Keratinocyte (primary cell): Measurements from ENCODE around the gene SRPK2.

Source experiments
- EZH2 ChIP-seq: IDR thresholded peaks from one replicate; pipeline ENCODE4 v1.6.1; 2012; ENCODE audit warnings: inconsistent platforms, mild to moderate bottlenecking, low read length, moderate library complexity
- TF ChIP-seq, protein P1 (sequence below), 3 experiments: IDR thresholded peaks in 1 of 3; conservative IDR thresholded peaks in 1 of 3; optimal IDR thresholded peaks in 1 of 3; 2 replicates in 2 of 3; 3 replicates in 1 of 3; pipeline versions ENCODE3 to v1.5.1; 2011; ENCODE audit warnings: low read length in 3 of 3, mild to moderate bottlenecking in 3 of 3, moderate library complexity in 2 of 3, control low read depth in 1 of 3, inconsistent platforms in 1 of 3; ENCODE audit not compliant: insufficient read depth in 2 of 3; ENCODE audit errors: extremely low read depth in 1 of 3

DNA sequence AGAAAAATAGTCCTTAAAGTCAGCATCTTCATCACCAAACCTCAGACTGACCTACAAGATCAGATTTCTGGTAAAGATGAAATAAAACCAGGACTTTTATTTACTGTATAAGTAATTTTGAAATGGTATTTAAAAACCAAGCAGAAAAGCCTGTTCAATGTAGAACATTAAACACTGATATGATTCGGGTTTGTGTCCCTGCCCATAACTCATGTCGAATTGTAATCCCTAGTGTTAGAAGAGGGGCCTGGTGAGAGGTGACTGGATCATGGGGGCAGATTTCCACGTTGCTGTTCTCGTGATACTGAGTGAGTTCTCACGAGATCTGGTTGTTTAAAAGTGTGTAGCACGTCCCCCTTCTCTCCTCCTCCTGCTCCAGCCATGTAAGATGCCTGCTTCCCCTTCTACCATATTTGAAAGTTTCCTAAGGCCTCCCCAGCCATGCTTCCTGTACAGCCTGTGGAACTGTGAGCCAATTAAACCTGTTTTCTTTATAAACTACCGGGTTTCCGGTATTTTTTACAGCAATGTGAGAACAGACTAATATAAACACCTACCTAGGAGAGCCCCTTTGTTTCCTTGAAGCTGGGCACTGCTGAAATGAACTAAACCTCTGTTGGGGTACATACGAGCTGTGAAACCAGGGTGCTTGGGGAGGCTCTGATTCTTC lies 254.6 kb downstream of the SRPK2 start:
- TF ChIP-seq, protein P1, sequence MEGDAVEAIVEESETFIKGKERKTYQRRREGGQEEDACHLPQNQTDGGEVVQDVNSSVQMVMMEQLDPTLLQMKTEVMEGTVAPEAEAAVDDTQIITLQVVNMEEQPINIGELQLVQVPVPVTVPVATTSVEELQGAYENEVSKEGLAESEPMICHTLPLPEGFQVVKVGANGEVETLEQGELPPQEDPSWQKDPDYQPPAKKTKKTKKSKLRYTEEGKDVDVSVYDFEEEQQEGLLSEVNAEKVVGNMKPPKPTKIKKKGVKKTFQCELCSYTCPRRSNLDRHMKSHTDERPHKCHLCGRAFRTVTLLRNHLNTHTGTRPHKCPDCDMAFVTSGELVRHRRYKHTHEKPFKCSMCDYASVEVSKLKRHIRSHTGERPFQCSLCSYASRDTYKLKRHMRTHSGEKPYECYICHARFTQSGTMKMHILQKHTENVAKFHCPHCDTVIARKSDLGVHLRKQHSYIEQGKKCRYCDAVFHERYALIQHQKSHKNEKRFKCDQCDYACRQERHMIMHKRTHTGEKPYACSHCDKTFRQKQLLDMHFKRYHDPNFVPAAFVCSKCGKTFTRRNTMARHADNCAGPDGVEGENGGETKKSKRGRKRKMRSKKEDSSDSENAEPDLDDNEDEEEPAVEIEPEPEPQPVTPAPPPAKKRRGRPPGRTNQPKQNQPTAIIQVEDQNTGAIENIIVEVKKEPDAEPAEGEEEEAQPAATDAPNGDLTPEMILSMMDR (optimal IDR thresholded peaks at IDR 0.05 in 1 of 3, IDR thresholded peaks at IDR 0.05 in 1 of 3, conservative IDR thresholded peaks at IDR 0.05 in 1 of 3; ENCODE audit: extremely low read depth in 1 of 3, insufficient read depth in 2 of 3, low read length in 3 of 3), result no peak
- no peak for TF ChIP-seq EZH2
